HG02943 (cell line): ENCODE data around the gene TWF2.

Source experiments
- ATAC-seq: cut with Tn5 transposase; IDR thresholded peaks from one replicate; pipeline ENCODE4 v1.9.1; 2021; ENCODE audit warnings: mild to moderate bottlenecking, low read depth, moderate library complexity; ENCODE audit not compliant: unreplicated experiment

The TWF2 gene

GRCh38 chr3:52240059-52240885, 1.3 kb upstream of the TWF2 start:
- no peak for ATAC-seq

- no peak for ATAC-seq
Measured at GRCh38 chr3:52238193-52238760, 681 bp downstream of the TWF2 start.

GRCh38 chr3:52237657-52238172, 1.2 kb downstream of the TWF2 start:
- ATAC-seq, result no peak

- ATAC-seq, result no peak
Measured at GRCh38 chr3:52237006-52237656, 1.8 kb downstream of the TWF2 start.

GRCh38 chr3:52236424-52236886, 2.5 kb downstream of the TWF2 start:
- ATAC-seq, result no peak

GRCh38 chr3:52234516-52235447, 4.2 kb downstream of the TWF2 start:
- no peak for ATAC-seq

GRCh38 chr3:52233968-52234367, 5.0 kb downstream of the TWF2 start:
- no peak for ATAC-seq

GRCh38 chr3:52233108-52233591, 5.8 kb downstream of the TWF2 start:
- ATAC-seq, result no peak

GRCh38 chr3:52232279-52233107, 6.5 kb downstream of the TWF2 start:
- no peak for ATAC-seq

- ATAC-seq, result no peak
Measured at GRCh38 chr3:52231502-52232278, 7.3 kb downstream of the TWF2 start.

GRCh38 chr3:52230889-52231499, 8.0 kb downstream of the TWF2 start:
- no peak for ATAC-seq

- ATAC-seq, result no peak
Measured at GRCh38 chr3:52230461-52230860, 8.5 kb downstream of the TWF2 start.

- ATAC-seq, result no peak
Measured at GRCh38 chr3:52229656-52230055, 9.3 kb downstream of the TWF2 start.

GRCh38 chr3:52228751-52229291, 10.1 kb downstream of the TWF2 start:
- ATAC-seq, result no peak

- ATAC-seq, result no peak
Measured at GRCh38 chr3:52228266-52228665, 10.7 kb downstream of the TWF2 start.

- no peak for ATAC-seq
Measured at GRCh38 chr3:52227766-52228165, 11.2 kb downstream of the TWF2 start.

GRCh38 chr3:52227117-52227516, 11.8 kb downstream of the TWF2 start:
- no peak for ATAC-seq
